HG03097 (cell line): ENCODE measurements around the gene SLC41A3.

Experiments
- ATAC-seq: cut with Tn5 transposase; IDR thresholded peaks from one replicate; pipeline ENCODE4 v1.9.1; 2021; ENCODE audit not compliant: unreplicated experiment, low FRiP score

The SLC41A3 gene

GRCh38 chr3:126033051-126033745, 50.7 kb downstream of the SLC41A3 start:
- no peak for ATAC-seq

- no peak for ATAC-seq
These were observed 51.9 kb downstream of the SLC41A3 start for GRCh38 chr3:126031981-126032471.

GRCh38 chr3:126030455-126030854, 53.5 kb downstream of the SLC41A3 start:
- ATAC-seq = no peak

GRCh38 chr3:126029241-126029640, 54.7 kb downstream of the SLC41A3 start:
- ATAC-seq = no peak

GRCh38 chr3:126028096-126028495, 55.8 kb downstream of the SLC41A3 start:
- no peak for ATAC-seq

GRCh38 chr3:126026761-126027160, 57.2 kb downstream of the SLC41A3 start:
- ATAC-seq = no peak

- no peak for ATAC-seq
These were observed 57.6 kb downstream of the SLC41A3 start for GRCh38 chr3:126026277-126026751.

- ATAC-seq = no peak
These were observed 58.1 kb downstream of the SLC41A3 start for GRCh38 chr3:126025862-126026261.

- no peak for ATAC-seq
These were observed 58.7 kb downstream of the SLC41A3 start for GRCh38 chr3:126025116-126025729.

GRCh38 chr3:126024049-126024854, 59.7 kb downstream of the SLC41A3 start:
- ATAC-seq = no peak

- ATAC-seq = no peak
These were observed 60.5 kb downstream of the SLC41A3 start for GRCh38 chr3:126023390-126023789.

- no peak for ATAC-seq
These were observed 61.1 kb downstream of the SLC41A3 start for GRCh38 chr3:126022741-126023359.

GRCh38 chr3:126021702-126022101, 62.2 kb downstream of the SLC41A3 start:
- ATAC-seq = no peak

GRCh38 chr3:126021224-126021623, 62.7 kb downstream of the SLC41A3 start:
- ATAC-seq = no peak

- no peak for ATAC-seq
These were observed 64.2 kb downstream of the SLC41A3 start for GRCh38 chr3:126019683-126020082.

GRCh38 chr3:126018995-126019394, 64.9 kb downstream of the SLC41A3 start:
- no peak for ATAC-seq

GRCh38 chr3:126018545-126018944, 65.4 kb downstream of the SLC41A3 start:
- ATAC-seq = no peak

GRCh38 chr3:126017362-126017761, 66.6 kb downstream of the SLC41A3 start:
- no peak for ATAC-seq

GRCh38 chr3:126016616-126017015, 67.3 kb downstream of the SLC41A3 start:
- no peak for ATAC-seq

- no peak for ATAC-seq
These were observed 68.8 kb downstream of the SLC41A3 start for GRCh38 chr3:126015075-126015474.

GRCh38 chr3:126014252-126014651, 69.7 kb downstream of the SLC41A3 start:
- no peak for ATAC-seq
